ENCODE data around the gene IL31. TPM values are rescaled to one million over a fixed set of nuclear protein-coding genes. Genes with fewer than 3 reads are reported as not detected.

IL31 gene
- total RNA-seq, 2 donors from 2014 or later, result not detected

DNA sequence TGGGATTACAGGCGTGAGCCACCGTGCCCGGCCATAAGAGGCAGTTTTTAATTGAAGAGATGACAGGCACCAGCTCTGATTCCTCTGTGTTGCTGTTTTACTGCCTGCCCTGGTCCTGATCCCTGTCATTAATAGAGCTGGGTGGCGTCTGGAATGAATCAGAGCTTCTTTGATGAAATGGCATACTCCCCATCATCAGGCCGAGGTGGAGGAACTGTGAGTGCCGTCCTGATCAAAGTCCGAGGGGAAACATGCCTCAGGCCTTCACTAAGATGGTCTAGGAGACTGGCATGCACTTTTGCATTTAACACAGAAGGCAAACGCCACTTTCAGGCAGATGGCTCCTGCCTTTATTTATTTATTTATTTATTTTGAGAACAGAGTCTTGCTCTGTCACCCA, 34.1 kb downstream of the IL31 start:
- Histone ChIP-seq H3K4me1 (replicated peaks) (no peaks in the 10 kb centered on the region), H3K4me3 (no peak overlapping the region), H3K9me3 (no peaks in the 10 kb centered on the region), H3K27ac (no peak overlapping the region), H3K36me3 (peaks cover 3 to 15% of the 10 kb centered on the region in 2 donors), H3K27me3 (replicated peaks; ENCODE audit: insufficient read depth) (no peaks in the 10 kb centered on the region)
- intact Hi-C loops (cut with DNase I), result no loop called here
- WGBS, result 85% methylated on average over 8 of the region's 8 CpGs
- TF ChIP-seq POLR2AphosphoS5 (IDR thresholded peaks at IDR 0.05), result no peak
- TF ChIP-seq, protein P1, sequence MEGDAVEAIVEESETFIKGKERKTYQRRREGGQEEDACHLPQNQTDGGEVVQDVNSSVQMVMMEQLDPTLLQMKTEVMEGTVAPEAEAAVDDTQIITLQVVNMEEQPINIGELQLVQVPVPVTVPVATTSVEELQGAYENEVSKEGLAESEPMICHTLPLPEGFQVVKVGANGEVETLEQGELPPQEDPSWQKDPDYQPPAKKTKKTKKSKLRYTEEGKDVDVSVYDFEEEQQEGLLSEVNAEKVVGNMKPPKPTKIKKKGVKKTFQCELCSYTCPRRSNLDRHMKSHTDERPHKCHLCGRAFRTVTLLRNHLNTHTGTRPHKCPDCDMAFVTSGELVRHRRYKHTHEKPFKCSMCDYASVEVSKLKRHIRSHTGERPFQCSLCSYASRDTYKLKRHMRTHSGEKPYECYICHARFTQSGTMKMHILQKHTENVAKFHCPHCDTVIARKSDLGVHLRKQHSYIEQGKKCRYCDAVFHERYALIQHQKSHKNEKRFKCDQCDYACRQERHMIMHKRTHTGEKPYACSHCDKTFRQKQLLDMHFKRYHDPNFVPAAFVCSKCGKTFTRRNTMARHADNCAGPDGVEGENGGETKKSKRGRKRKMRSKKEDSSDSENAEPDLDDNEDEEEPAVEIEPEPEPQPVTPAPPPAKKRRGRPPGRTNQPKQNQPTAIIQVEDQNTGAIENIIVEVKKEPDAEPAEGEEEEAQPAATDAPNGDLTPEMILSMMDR (IDR thresholded peaks at IDR 0.05), result no peak
- no peak for TF ChIP-seq POLR2A (IDR thresholded peaks at IDR 0.05)
- DNase-seq (ENCODE audit: low spot score), result no peak

DNA sequence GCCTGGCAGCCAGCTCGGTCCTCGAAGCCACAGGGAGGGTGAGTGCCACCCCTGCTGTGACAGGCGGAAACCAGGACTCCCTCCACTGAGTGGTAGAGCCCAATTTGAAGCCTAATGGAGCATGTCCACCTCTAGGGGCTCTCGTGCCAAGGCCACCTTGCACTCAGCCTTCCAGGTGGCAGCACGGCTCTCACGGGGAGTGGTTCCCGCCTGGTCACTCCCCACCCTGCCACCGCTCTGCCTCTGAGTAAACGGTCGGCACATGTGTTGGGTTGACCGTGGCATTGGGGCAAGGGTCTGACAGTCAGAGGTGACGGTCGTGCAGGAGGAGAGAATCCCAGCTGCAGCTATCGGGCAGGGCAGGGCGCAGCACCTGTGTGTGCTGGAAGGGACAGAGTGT, 34.8 kb downstream of the IL31 start:
- intact Hi-C loops (cut with DNase I), result no loop called here
- TF ChIP-seq POLR2AphosphoS5 (IDR thresholded peaks at IDR 0.05) (no peak), POLR2A (IDR thresholded peaks at IDR 0.05) (no peak)
- TF ChIP-seq, protein P1 (IDR thresholded peaks at IDR 0.05), result no peak
- 91% methylated on average over 15 of the region's 15 CpGs for WGBS

DNA sequence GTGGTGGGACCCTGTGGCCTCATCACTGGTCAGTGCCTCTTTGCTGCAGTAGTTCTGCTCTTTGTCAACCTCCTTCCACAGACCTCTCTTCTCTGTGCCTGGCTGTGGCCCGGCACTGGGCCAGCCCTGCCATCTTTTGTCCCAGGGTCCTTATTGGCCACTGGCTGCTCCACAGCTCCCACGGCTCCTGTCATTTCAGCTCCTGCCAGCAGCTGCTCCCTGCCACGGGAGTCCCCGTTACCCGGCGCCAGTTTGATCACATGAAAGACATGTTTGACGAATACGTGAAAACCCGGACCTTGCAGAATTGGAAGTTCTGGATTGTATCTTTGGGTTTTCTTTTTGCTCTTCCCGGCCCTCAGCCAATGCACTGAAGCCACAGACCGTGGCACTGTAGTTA, 35.4 kb downstream of the IL31 start:
- Histone ChIP-seq H3K27ac (no peak overlapping the region), H3K36me3 (peaks cover 3 to 15% of the 10 kb centered on the region in 2 donors), H3K27me3 (replicated peaks; ENCODE audit: insufficient read depth) (no peaks in the 10 kb centered on the region), H3K9me3 (no peaks in the 10 kb centered on the region), H3K4me1 (replicated peaks) (no peaks in the 10 kb centered on the region), H3K4me3 (no peak overlapping the region)
- no peak for TF ChIP-seq POLR2AphosphoS5 (IDR thresholded peaks at IDR 0.05)
- TF ChIP-seq POLR2A (IDR thresholded peaks at IDR 0.05), result no peak
- TF ChIP-seq, protein P1 (IDR thresholded peaks at IDR 0.05), result no peak
- no peak for DNase-seq (ENCODE audit: low spot score)
- 89% methylated on average over 11 of the region's 11 CpGs for WGBS
- intact Hi-C loops (cut with DNase I), result no loop called here

More for the DNA sequence above, 34.8 kb downstream of the IL31 start:
- DNase-seq (ENCODE audit: low spot score), result no peak
- Histone ChIP-seq H3K27ac (no peak overlapping the region), H3K4me3 (no peak overlapping the region), H3K36me3 (peaks cover 3 to 15% of the 10 kb centered on the region in 2 donors), H3K4me1 (replicated peaks) (no peaks in the 10 kb centered on the region), H3K9me3 (no peaks in the 10 kb centered on the region), H3K27me3 (replicated peaks; ENCODE audit: insufficient read depth) (no peaks in the 10 kb centered on the region)

DNA sequence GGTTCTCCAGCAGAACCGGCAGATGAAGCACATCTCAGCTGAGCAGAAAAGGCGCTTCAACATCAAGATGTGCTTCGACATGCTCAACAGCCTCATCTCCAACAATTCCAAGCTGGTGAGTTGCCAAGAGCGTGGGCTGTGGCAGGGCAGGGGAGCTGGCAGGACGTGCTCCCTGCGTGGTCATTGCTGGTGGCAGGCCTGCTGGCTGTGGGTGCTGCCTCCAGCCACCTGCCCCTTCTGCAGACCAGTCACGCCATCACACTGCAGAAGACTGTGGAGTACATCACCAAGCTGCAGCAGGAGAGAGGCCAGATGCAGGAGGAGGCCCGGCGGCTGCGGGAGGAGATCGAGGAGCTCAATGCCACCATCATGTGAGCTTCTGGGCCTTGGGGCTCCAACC, 35.8 kb downstream of the IL31 start:
- Histone ChIP-seq H3K27ac (no peak overlapping the region), H3K4me1 (replicated peaks) (no peaks in the 10 kb centered on the region), H3K4me3 (no peak overlapping the region), H3K9me3 (no peaks in the 10 kb centered on the region), H3K27me3 (replicated peaks; ENCODE audit: insufficient read depth) (no peaks in the 10 kb centered on the region), H3K36me3 (peaks cover 3 to 15% of the 10 kb centered on the region in 2 donors)
- TF ChIP-seq POLR2AphosphoS5 (IDR thresholded peaks at IDR 0.05) (no peak), POLR2A (IDR thresholded peaks at IDR 0.05) (no peak)
- TF ChIP-seq, protein P1 (IDR thresholded peaks at IDR 0.05), result no peak
- intact Hi-C loops (cut with DNase I), result no loop called here
- WGBS, result 72% methylated on average over 11 of the region's 11 CpGs
- DNase-seq (ENCODE audit: low spot score), result no peak

DNA sequence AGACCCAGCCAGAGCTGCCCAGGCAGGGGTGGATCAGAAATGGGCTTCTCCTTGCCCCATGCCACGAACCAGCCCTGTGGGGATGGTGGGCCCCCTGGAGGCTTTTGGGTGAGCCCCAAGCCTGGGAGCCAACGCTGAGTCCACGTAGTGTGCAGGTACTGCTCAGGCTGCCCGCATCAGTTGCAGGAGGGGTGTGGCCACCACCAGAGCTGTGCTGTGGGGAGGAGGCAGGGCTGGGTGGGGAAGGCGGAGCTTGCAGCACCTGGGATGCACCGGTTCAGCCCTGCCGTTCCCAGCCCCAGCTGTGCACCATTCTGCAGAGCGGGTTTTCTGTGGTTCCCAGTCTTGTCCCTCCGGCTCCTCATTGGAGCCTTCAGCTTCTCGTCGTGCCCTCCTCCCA, 36.3 kb downstream of the IL31 start:
- Histone ChIP-seq H3K4me1 (replicated peaks) (no peaks in the 10 kb centered on the region), H3K9me3 (no peaks in the 10 kb centered on the region), H3K36me3 (peaks cover 0 to 12% of the 10 kb centered on the region in 2 donors), H3K27ac (no peak overlapping the region), H3K4me3 (no peak overlapping the region), H3K27me3 (replicated peaks; ENCODE audit: insufficient read depth) (no peaks in the 10 kb centered on the region)
- TF ChIP-seq POLR2AphosphoS5 (IDR thresholded peaks at IDR 0.05) (no peak), POLR2A (IDR thresholded peaks at IDR 0.05) (no peak)
- TF ChIP-seq, protein P1 (IDR thresholded peaks at IDR 0.05), result no peak
- DNase-seq (ENCODE audit: low spot score), result peak; percentile 53
- WGBS, result 34% methylated on average over 11 of the region's 11 CpGs
- intact Hi-C loops (cut with DNase I), result no loop called here

All from prostate gland (tissue), 2 donors.